Measurements from ENCODE around the gene OR6B3. TPM values are rescaled to one million over a fixed set of nuclear protein-coding genes. Genes with fewer than 3 reads are reported as not detected.
"Not testable (repeated sequence)": the region's sequence is repeated elsewhere in the genome, so short reads cannot be mapped to it uniquely, and the experiment has no call there.

Gene OR6B3
- total and polyA plus RNA-seq, 7 donors, result not detected

DNA sequence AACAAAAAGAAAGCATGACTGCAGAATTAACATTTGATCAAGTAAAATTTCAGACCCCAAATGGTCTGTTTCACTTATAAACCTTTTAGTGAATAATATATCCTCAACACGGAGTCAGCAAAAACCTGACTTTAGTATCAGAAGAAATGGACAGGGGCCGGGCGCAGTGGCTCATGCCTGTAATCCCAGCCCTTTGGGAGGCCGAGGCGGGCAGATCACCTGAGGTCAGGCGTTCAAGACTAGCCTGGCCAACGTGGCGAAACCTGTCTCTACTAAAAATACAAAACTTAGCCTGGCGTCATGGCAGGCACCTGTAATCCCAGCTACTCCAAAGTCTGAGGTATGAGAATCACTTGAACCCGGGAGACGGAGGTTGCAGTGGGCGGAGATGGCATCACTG is 3.0 kb downstream of the OR6B3 start:
- Histone ChIP-seq H3K36me3 (ENCODE audit: insufficient read depth in 1 of 2, low read depth in 1 of 2) (no peaks in the 10 kb centered on the region), H3K27me3 (ENCODE audit: insufficient read depth in 3 of 3, low read length in 2 of 3) (peaks cover 0 to 53% (median 10%) of the 10 kb centered on the region in 3 donors), H3K9me3 (no peaks in the 10 kb centered on the region), H3K4me1 (no peaks in the 10 kb centered on the region), H3K4me3 (no peak overlapping the region), H3K27ac (no peak overlapping the region)
- ATAC-seq (no peak), DNase-seq (no peak)
- 75 to 80% (median 79%) methylated on average over 12 of the region's 12 CpGs for WGBS, 3 donors
- intact Hi-C loops (cut with DNase I), result no loop called here
- TF ChIP-seq, protein P1, sequence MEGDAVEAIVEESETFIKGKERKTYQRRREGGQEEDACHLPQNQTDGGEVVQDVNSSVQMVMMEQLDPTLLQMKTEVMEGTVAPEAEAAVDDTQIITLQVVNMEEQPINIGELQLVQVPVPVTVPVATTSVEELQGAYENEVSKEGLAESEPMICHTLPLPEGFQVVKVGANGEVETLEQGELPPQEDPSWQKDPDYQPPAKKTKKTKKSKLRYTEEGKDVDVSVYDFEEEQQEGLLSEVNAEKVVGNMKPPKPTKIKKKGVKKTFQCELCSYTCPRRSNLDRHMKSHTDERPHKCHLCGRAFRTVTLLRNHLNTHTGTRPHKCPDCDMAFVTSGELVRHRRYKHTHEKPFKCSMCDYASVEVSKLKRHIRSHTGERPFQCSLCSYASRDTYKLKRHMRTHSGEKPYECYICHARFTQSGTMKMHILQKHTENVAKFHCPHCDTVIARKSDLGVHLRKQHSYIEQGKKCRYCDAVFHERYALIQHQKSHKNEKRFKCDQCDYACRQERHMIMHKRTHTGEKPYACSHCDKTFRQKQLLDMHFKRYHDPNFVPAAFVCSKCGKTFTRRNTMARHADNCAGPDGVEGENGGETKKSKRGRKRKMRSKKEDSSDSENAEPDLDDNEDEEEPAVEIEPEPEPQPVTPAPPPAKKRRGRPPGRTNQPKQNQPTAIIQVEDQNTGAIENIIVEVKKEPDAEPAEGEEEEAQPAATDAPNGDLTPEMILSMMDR (IDR thresholded peaks at IDR 0.05), result no peak

DNA sequence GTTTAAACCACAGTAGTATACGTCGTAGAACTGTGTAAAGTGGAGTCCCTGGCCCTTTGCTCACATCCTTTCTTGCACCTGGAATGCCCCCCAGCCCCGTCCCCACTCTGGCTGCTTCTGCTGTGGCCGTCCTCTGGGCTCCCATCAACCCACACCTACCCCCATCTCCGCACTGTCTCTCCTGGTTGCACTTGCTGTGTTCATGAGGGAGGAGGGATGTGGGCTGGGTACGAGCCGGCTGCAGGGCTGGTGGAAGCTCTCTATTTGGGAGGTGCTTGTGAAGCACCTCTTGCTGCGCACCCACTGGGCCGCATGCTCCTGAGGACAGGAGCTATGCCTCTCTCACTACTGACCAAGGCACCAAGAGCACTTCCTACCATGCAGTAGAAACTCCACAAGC is 5.1 kb downstream of the OR6B3 start:
- intact Hi-C loops (cut with DNase I), result no loop called here
- H3K36me3 ChIP-seq (ENCODE audit: insufficient read depth in 1 of 2, low read depth in 1 of 2), result no peaks in the 10 kb centered on the region
- H3K27ac ChIP-seq, result no peak overlapping the region
- WGBS, 3 donors, result 66 to 67% (median 67%) methylated on average over 9 of the region's 9 CpGs
- no peaks in the 10 kb centered on the region for H3K9me3 ChIP-seq
- H3K4me3 ChIP-seq, result no peak overlapping the region
- H3K27me3 ChIP-seq (ENCODE audit: insufficient read depth in 3 of 3, low read length in 2 of 3), result peaks cover 0 to 34% (median 2%) of the 10 kb centered on the region in 3 donors
- DNase-seq, result no peak
- TF ChIP-seq, protein P1 (IDR thresholded peaks at IDR 0.05), result no peak
- no peaks in the 10 kb centered on the region for H3K4me1 ChIP-seq
- no peak for ATAC-seq

GRCh38 chr2:240045098-240045497 is 8.2 kb downstream of the OR6B3 start:
- Histone ChIP-seq H3K27ac (no peak overlapping the region), H3K4me3 (no peak overlapping the region), H3K27me3 (ENCODE audit: insufficient read depth in 3 of 3, low read length in 2 of 3) (peaks cover 0 to 28% (median 2%) of the 10 kb centered on the region in 3 donors), H3K36me3 (ENCODE audit: insufficient read depth in 1 of 2, low read depth in 1 of 2) (no peaks in the 10 kb centered on the region), H3K4me1 (no peaks in the 10 kb centered on the region), H3K9me3 (no peaks in the 10 kb centered on the region)
- DNase-seq (no peak), ATAC-seq (no peak)
- intact Hi-C loops (cut with DNase I), result no loop called here
- TF ChIP-seq, protein P1 (IDR thresholded peaks at IDR 0.05), result no peak
- 84 to 94% (median 94%) methylated on average over 13 of the region's 13 CpGs for WGBS, 3 donors

GRCh38 chr2:240044096-240044495 is 9.2 kb downstream of the OR6B3 start:
- H3K27me3 ChIP-seq (ENCODE audit: insufficient read depth in 3 of 3, low read length in 2 of 3), result peaks cover 0 to 28% (median 2%) of the 10 kb centered on the region in 3 donors
- ATAC-seq; H3K4me1 ChIP-seq; H3K36me3 ChIP-seq (ENCODE audit: insufficient read depth in 1 of 2, low read depth in 1 of 2); intact Hi-C loops (cut with DNase I); H3K9me3 ChIP-seq; H3K4me3 ChIP-seq; H3K27ac ChIP-seq; DNase-seq: not testable (repeated sequence)
- 52 to 72% (median 65%) methylated on average over 2 of the region's 2 CpGs for WGBS, 3 donors

DNA sequence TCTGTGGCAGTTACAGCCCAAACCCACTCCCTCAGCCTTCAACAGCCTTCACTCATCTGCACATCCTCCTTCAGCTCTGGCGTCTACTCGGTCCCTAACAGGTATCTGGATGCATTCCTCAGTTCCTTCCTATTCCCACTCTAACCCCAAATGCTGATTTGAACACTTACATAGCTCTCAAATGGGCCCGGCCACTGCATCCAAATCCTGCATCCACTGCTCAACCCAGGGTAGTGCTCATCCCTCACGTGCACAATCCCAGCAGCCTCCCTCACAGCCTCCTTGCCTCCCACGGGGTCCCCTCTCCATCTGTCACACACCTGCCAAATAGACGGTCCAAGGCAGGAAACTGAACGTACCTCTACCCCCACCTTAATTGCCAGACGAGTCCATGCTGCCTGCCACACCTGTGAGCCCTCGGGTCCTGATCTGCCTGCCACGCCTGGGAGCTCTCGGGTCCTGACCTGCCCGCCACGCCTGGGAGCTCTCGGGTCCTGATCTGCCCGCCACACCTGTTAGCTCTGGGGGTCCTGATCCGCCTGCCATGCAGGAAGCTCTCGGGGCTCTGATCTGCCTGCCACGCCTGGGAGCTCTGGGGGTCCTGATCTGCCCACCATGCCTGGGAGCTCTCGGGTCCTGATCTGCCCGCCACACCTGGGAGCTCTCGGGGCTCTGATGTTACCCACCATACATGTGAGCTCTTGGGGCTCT is 9.9 kb downstream of the OR6B3 start:
- Histone ChIP-seq H3K27me3 (ENCODE audit: insufficient read depth in 3 of 3, low read length in 2 of 3) (peaks cover 0 to 28% (median 0%) of the 10 kb centered on the region in 3 donors), H3K27ac (no peak overlapping the region), H3K36me3 (ENCODE audit: insufficient read depth in 1 of 2, low read depth in 1 of 2) (no peaks in the 10 kb centered on the region), H3K4me1 (no peaks in the 10 kb centered on the region), H3K9me3 (no peaks in the 10 kb centered on the region), H3K4me3 (no peak overlapping the region)
- ATAC-seq (no peak), DNase-seq (no peak)
- intact Hi-C loops (cut with DNase I), result no loop called here
- WGBS, 3 donors, result 78 to 82% (median 81%) methylated on average over 21 of the region's 21 CpGs
- TF ChIP-seq, protein P1 (IDR thresholded peaks at IDR 0.05), result no peak

Measured in psoas muscle (tissue), 8 donors.